GM19468 (cell line): Measurements from ENCODE around the gene ULK4.
"Not testable (repeated sequence)": the region's sequence is repeated elsewhere in the genome, so short reads cannot be mapped to it uniquely, and the experiment has no call there.

Experiments
- ATAC-seq: cut with Tn5 transposase; IDR thresholded peaks from one replicate; pipeline ENCODE4 v1.9.1; 2021; ENCODE audit warnings: mild to moderate bottlenecking, moderate library complexity, moderate number of reproducible peaks; ENCODE audit not compliant: unreplicated experiment; ENCODE audit errors: extremely low read depth

The ULK4 gene

DNA sequence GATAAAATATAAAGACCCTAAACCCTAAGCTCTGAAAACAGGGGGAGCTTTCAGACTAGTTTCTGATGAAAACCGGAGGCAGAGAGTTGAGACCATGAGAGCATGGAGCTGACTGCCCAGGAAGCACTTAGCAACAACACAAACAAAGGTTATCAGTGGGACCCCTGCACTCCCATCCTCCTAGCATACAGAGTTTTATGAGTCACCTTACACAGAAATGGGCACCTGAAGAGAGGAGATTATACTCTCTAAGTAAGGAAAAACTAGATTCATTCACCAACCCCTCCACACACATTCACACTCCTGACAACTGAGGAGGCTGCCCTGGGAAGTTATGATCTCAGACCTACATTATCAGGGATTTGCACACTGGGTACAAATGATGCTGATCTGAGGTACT lies 261.7 kb downstream of the ULK4 start:
- ATAC-seq: no peak

DNA sequence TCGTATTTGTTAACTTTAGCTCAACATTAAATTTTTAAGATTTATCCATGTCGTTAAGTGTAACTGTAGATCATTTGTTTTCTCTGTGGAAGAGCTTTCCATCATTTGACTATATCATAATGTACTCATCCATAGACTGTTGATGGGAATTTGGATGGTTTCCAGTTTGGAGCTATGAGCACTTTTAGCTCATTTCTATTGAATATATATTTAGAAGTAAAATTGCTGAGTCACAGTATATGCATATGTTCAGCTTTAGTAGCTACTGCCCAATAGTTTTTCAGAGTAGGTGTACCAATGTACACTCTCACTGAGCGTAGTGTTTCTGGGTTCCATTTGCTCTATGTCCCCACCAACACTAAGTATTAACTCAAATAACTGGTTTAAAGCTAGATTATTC lies 263.0 kb downstream of the ULK4 start:
- ATAC-seq: no peak

DNA sequence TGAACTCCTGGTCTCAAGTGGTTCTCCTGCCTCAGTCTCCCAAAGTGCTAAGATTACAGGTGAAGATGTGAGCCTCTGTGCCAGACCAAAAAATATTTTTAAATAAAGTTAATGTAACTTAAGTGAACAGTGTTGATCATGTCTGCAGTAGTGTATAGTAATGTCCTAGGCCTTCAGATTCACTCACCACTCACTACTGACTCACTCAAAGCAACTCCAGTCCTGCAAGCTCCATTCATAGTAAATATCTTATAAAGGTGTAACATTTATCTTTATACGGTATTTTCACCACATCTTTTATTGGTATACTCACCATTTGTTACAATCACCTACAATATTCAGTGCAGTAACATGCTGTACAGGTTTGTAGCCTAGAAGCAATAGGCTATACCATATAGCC lies 264.2 kb downstream of the ULK4 start:
- no peak for ATAC-seq

DNA sequence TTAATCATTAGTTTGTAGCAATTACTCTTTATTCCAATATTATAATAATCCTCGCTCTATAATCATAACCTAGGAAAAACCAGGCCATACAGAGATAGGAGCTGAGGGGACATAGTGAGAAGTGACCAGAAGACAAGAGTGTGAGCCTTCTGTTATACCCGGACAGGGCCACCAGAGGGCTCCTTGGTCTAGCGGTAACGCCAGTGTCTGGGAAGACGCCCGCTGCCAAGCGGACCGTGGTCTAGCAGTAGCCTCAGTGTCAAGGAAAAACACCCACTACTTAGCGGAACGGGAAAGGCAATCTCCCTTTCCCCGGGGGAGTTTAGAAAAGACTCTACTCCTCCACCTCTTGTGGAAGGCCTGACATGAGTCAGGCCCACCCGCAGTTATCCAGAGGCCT lies 266.1 kb downstream of the ULK4 start:
- not testable (repeated sequence) for ATAC-seq

DNA sequence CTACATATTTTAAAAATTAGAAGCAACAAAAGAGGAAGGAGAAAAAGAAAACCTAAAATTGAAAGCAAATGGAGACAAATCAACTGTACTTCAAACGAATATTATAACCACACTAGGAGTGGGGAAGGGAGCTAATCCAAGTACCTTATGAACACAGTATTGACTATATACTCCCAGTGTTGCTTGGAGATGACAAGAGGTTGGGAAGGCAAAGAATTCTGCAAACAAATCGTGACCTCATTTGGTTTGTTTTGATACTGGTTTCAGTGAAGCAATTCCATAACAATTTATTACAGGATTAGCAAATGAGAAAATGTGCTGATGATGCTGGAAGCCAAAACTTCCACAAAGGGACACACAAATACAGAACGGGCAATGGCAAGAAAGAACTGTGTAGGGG lies 268.1 kb downstream of the ULK4 start:
- no peak for ATAC-seq

DNA sequence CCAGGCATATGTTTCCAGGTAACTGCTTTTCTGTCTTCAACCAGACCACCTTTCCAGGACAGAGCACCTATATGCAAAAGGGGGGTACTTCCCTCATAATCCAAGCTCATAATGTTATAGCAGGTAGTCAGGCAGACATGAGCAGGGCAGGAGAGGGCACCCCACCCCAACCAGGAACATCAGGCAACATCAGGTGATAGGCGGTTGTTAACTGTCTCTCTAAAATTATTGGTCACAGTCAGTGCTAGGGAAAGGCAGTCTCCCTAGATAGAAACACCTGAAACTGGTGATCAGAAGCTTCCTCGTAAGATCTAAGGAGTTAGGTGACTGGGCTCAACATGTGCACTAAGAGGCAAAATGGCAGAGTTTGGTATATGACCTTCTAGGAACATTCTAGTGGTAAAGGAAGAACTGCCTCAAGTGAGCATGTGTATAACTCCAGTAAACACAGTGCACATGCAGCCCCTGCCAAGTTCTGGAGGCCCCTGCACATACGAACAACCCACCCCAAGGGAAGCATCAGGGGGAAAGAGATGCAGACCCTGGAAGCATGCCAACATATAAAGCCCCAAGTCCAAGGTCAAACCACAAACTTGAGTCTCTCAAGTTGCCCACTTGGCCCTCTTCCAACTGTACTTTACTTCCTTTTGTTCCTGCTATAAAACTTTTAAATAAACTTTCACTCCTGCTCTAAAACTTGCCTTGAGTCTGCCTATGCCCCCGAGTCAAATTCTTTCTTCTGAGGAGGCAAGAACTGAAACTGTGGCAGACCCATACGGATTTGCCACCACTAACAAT lies 270.9 kb downstream of the ULK4 start:
- ATAC-seq: no peak

DNA sequence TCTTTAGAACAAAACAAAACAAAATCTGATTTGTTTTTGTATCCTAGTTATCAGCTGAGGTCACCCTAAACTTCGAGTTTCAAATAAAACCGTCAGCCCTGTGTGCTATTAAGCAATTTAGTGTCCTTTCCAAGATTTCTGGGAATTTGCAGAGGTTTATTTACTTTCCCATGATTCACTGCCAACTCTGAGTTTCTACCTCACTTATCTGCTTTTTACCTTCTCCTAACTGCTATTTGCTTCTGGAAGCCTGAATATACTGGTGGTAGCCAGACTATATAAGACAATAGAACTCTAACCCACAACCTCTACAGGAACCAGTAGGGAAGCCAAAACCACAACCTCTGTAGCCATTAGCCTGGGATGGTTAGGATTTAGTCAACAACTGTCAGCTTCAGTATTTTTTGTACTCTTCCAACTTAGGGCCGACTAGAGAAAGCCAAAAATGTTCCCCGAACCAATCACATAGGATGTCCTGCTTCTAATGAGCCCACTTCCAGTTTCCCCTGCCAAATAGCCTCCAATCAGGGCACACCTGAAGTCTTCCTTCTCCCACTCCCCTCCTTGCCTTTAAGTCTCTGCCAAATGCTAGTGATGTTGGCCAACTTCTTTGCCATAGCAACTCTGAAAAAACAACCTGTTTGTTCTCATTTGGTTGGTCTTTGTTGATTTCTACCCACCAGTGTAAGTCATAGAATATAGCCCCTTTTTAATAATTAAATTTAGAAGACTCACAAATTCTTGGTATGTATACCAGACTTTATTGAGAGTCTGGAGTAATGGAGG lies 273.1 kb downstream of the ULK4 start:
- no peak for ATAC-seq

DNA sequence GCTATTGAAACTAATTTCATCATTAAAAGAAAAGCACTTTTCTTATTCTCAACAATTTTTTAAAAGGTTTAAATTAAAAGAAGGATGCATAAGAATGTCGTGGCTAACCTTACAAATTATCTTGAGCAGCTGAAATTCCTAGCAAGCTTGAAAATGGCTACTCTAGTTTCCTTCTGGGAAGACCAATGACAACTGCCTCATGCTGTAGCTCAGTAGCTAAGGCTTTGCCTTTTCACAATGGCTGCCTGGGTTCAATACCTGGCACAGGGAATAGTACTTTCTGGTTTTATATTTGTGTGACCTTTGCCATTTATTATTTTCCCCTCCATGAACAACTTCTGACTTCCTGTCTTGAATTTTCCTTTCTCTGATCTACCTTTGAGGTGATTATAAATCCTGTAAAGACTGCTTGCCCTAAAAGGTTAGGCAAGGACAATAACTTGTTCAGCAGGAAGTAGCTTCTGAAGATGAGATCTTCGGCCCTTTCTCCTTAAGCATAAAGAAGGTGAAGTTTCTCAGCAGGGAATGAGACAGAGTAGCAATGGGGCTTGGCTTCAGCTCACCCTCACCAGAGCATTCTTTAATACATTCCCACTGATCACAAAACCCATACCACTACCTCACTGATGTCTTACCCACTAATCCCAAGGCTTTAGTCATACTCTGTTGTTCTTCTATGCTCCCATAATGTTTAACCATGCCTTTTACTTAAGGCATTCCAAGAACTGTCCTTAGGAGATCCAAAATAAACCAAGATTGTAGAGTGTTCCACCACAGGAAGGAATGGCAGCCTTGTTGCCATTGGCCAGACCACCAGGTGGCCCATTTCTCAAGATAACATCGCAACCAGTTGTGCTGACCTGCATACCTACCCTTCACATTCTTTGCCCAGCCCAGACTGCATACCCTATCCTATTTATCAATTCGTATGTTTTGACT lies 276.8 kb downstream of the ULK4 start:
- ATAC-seq: no peak

DNA sequence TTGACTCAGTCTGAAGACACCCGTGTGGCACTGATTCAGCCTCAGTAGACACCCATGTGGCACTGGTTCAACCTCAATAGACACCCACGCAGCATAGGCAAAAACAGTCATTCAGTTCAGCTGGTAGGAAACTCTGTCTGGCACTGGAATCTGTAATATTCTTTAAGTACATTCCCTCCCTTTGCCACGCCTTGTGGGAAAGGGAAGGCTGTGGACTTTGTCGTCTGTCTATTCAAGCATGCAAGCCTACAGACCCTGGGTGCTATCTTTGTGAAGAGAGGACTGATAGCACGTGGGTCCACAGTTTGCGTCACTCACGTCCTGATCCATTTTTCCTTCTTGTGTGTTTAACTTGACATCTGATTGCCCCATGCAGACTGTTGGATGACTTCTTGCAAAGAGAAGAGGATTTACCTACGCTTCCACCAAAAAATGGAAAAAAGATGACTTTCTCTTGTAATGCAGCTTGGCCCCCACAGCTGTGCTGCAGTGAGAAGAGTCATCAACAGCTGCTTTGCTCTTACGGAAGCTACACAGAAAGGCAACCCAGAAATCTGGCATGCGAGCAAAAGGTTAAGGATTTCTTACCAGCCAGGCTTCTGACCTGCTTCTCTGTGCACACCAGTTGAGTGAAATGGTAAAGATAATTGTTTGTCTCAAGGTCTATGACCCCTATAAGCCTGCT lies 278.1 kb downstream of the ULK4 start:
- no peak for ATAC-seq

DNA sequence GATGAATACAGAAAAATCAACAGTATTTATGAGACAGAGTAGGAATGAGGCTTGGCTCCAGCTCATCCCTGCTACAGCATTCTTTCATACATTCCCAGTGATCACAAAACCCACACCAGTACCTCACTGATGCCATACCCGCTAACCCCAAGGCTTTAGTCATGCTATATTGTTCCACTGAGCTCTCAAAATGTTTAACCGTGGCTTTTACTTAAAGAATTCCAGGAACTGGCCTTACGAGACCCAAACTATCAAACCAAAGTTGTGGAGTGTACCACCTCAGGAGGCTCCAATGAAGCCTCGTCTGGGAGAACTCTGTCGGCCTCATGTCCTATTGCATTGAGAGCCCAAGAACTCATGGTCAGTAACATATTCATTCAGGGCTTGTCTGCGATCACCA lies 278.9 kb downstream of the ULK4 start:
- ATAC-seq: no peak

DNA sequence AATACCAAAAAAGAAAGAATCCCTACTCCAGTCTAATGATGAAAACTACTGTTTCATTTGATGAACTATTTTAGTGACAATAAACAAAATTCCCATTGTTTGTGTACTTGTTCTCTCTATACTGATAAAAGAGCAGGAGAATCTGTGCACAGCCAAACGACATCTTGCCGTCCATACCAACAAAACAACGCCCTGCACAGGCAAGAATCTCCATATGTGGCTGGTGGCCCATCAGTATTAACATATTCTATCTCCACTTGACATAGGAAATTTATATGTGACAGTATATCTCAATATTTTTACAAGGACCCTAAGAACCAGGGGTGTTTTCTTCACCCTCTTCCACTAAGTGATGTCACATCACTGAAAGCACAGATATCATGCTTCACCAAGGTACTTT lies 279.5 kb downstream of the ULK4 start:
- no peak for ATAC-seq

DNA sequence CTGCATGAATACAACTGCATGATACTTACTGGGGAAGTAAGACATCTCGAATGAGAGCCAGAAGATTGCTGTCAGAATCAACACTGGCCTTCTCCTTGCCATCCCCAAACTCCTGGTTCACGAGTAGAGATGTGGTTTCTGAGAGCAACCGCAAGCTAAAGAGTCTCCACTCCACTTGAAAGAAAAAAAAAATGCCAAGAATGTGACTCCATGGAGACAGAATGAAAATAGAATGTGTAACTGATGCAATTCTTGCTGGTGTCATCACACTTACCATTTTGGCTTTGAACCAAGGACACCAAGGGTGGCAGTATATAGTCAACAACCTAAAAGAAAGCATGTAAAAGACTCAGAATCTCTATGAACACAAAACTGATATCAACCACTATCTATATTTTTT lies 280.4 kb downstream of the ULK4 start:
- no peak for ATAC-seq

DNA sequence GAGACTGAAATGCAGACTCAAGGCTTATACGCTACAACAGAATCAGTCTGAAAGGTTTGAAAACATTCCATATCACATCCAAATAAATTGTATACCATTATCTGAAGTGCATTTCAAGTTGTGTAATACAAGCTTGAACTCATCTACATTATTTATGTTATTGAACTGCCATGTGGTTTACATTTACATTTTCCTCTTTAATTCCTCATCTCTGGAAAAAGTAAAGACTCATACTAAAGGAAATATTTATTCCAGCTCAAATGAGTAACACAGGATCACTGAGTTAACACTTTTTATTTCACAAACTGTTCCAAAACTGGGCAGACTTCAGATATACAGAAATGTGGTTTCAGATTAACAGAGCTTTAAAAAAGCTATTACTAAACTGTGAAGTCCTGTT lies 282.5 kb downstream of the ULK4 start:
- no peak for ATAC-seq

DNA sequence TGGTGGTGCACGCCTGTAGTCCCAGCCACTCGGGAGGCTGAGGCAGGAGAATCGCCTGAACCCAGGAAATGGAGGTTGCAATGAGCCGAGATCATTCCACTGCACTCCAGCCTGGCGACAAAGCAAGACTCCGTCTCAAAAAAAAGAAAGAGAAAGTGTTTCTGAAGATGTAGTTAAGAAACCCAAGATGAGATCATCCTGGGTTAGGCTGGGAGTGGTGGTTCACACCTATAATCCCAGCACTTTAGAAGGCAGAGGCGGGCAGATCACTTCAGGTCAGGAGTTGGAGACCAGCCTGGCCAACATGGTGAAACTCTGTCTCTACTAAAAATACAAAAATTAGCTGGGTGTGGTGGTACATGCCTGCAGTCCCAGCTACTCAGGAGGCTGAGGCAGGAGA lies 286.8 kb downstream of the ULK4 start:
- ATAC-seq: not testable (repeated sequence)

DNA sequence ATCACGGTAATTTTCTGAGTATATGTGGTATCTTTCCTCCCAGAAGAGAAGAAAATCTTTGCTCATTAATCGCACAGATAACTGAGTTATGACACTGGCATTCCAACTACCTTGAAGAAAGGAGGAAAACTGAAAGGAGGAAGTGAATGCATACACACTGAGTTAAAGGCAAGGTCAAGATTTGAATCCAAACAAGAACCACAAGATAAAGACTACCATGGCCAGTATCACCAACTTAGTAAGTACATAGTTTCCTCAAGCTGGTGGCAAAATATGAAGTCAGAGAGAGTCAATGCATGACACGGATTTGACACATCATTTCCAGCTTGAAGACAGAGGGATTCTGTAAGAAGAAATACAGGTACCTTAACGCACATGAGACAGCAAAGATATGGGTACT lies 287.5 kb downstream of the ULK4 start:
- ATAC-seq: no peak

DNA sequence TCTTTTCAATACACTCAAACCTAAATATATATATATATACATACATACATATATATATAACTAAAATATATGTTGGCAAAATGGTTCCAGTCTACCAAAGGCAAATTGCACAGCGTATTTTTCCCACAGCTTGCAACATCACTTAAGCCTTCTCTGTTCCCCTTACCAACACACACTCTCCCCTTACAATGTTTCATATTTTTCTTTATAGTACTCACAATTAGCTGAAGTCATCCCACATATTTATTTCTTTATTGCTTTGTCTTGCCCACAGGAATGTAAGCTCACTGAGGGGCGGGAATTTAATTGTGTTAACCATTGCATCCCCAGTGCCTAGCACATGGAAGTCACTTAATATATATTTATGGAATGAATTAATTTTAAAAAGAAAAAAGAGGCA lies 288.3 kb downstream of the ULK4 start:
- ATAC-seq: no peak

DNA sequence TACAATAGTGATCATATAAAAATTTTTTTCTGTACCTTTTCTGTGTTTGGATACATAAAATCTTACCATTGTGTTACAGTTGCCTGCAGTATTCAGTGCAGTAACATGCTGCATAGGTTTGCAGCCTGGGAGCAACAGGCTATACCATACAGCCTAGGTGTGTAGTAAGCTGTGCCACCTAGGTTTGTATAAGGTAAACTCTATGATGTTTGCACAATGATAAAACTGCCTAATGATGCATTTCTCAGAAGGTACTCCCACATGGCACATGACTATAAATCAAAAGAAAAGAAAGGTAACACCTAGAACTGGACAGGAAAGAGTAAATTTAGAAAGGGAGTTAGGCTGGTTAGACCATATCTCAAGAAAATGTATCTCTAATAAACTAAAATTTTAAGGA lies 293.5 kb downstream of the ULK4 start:
- no peak for ATAC-seq

DNA sequence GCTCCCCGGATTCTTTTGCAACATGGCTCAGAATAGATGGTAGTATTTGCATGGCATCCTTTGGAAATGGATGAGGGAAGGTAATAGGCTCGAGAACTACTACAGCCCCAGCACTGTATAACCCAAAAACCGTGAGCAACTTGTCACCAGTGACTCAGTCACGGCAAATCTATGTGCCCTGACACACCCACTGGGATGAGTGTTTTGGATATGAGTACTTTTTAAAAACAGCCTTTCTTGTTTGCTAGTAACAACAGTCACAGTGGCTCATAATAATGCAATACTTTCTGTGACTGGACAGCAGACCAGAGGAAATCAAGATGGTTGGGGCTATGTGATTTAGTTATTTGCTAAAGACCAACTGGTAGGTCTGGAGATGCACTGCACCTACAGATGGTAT lies 299.6 kb downstream of the ULK4 start:
- no peak for ATAC-seq

DNA sequence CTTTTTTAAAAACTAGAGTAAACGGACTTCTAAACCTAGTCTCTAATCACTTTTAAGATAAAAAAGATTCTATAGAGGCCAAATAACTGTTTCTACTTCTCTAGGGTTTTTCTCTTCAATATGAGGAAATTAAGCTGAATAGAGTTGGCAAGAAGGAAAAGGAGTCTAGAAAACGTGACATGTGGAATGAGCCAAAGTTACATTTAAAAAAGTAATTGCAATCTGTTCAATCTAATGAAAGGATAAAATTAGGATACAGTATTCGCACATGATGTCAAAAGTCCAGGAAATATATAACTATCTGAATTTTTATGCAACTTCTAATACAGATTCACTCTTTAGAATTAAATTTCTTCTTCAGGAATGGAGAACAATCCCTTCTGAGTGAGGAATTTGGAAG lies 300.1 kb downstream of the ULK4 start:
- ATAC-seq: no peak

DNA sequence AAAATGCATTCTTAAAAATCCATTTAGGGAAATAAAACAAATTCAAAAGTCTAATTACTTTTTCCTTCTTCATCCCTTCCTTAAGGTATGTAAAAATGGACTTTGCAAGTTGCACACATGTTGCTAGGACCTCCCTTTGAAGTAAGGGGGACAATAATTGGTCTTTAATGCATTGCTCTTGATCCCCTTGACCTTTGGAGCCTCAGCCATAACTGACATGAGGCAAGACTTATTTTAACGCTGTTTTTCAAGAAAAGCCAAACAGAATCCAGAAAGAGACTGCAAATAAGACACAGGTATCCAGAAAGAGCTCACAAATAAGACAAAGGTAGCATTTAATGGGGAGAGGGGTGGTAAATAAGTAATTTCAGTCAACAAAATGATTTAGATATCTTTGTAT lies 301.4 kb downstream of the ULK4 start:
- ATAC-seq: no peak
